Esophagus (tissue), 2 donors: ENCODE data around the gene C11orf24. TPM values are rescaled to one million over a fixed set of nuclear protein-coding genes. Genes with fewer than 3 reads are reported as not detected.

Source experiments
- H3K27ac ChIP-seq, 2 donors: one replicate each; pipeline ENCODE4 v1.5.1; 2013; ENCODE audit warnings: low read depth in 2 of 2, mild to moderate bottlenecking in 2 of 2, inconsistent platforms in 1 of 2, low read length in 1 of 2, moderate library complexity in 1 of 2
- H3K27me3 ChIP-seq, 2 donors: one replicate each; pipeline ENCODE4 v1.6.1; 2013; ENCODE audit warnings: low read length in 2 of 2, control low read depth in 1 of 2, mild to moderate bottlenecking in 1 of 2; ENCODE audit not compliant: insufficient read depth in 2 of 2, control insufficient read depth in 1 of 2
- H3K36me3 ChIP-seq, 2 donors: one replicate each; pipeline ENCODE4 v1.6.1; 2013; ENCODE audit warnings: low read length in 1 of 2; ENCODE audit not compliant: control insufficient read depth in 2 of 2, insufficient read depth in 2 of 2
- H3K4me1 ChIP-seq, 2 donors: one replicate each; pipeline ENCODE4 v1.6.1; 2013; ENCODE audit warnings: low read length in 1 of 2; ENCODE audit not compliant: control insufficient read depth in 2 of 2, insufficient read depth in 2 of 2
- H3K4me3 ChIP-seq, 2 donors: one replicate each; pipeline ENCODE4 v1.5.1; 2013; ENCODE audit warnings: low read length in 2 of 2, mild to moderate bottlenecking in 2 of 2, low read depth in 1 of 2, moderate library complexity in 1 of 2
- H3K9me3 ChIP-seq, 2 donors: one replicate each; pipeline ENCODE4 v1.6.1; 2013; ENCODE audit warnings: mild to moderate bottlenecking in 2 of 2, low read depth in 1 of 2, low read length in 1 of 2, moderate library complexity in 1 of 2; ENCODE audit not compliant: control insufficient read depth in 2 of 2, insufficient read depth in 1 of 2
- WGBS, 2 donors: extraction: QIAGEN DNeasy Blood & Tissue Kit; methylation state at CpG; one replicate each; pipeline ENCODE4 v1.1.7; 2013; 5-methylcytosine and 5-hydroxymethylcytosine counted together
- polyA plus RNA-seq, 2 donors: library from polyadenylated mRNA; stranded (reverse); fragments of 200-250 nt; gene quantifications; one replicate each; pipeline ENCODE4 v1.2.3, GENCODE V29; 2013
- donor health status: healthy with polysubstance abuse.
- donor health status: Bipolar disorder and iron deficiency.

C11orf24 gene
- polyA plus RNA-seq, 2 donors, result 8.9 to 13.4 TPM

GRCh38 chr11:68226421-68226820 lies 45.4 kb downstream of the C11orf24 start:
- H3K27me3 ChIP-seq, result no peaks in the 10 kb centered on the region
- no peak overlapping the region for H3K4me3 ChIP-seq
- no peaks in the 10 kb centered on the region for H3K36me3 ChIP-seq
- H3K4me1 ChIP-seq, result no peaks in the 10 kb centered on the region
- no peak overlapping the region for H3K27ac ChIP-seq
- H3K9me3 ChIP-seq, result peaks cover 0 to 2% of the 10 kb centered on the region in 2 donors
- WGBS, 2 donors, result 93 to 94% methylated on average over 9 of the region's 9 CpGs

- Histone ChIP-seq H3K27ac (no peak overlapping the region), H3K4me1 (no peaks in the 10 kb centered on the region), H3K4me3 (no peak overlapping the region), H3K27me3 (no peaks in the 10 kb centered on the region), H3K9me3 (peaks cover 0 to 2% of the 10 kb centered on the region in 2 donors), H3K36me3 (no peaks in the 10 kb centered on the region)
- WGBS, 2 donors, result 90 to 91% methylated on average over 11 of the region's 11 CpGs
These were observed 47.2 kb downstream of the C11orf24 start for GRCh38 chr11:68224606-68225005.

GRCh38 chr11:68223275-68223674 lies 48.5 kb downstream of the C11orf24 start:
- 75% methylated on average over 6 of the region's 6 CpGs for WGBS, 2 donors
- Histone ChIP-seq H3K27me3 (no peaks in the 10 kb centered on the region), H3K4me1 (no peaks in the 10 kb centered on the region)

GRCh38 chr11:68221406-68221805 lies 50.4 kb downstream of the C11orf24 start:
- Histone ChIP-seq H3K4me3 (no peak overlapping the region), H3K27ac (no peak overlapping the region), H3K36me3 (no peaks in the 10 kb centered on the region), H3K9me3 (peaks cover 0 to 2% of the 10 kb centered on the region in 2 donors), H3K27me3 (no peaks in the 10 kb centered on the region), H3K4me1 (peaks cover 0 to 3% of the 10 kb centered on the region in 2 donors)
- WGBS, 2 donors, result 85% methylated on average over 5 of the region's 5 CpGs

More at GRCh38 chr11:68223275-68223674, 48.5 kb downstream of the C11orf24 start:
- Histone ChIP-seq H3K9me3 (peaks cover 0 to 2% of the 10 kb centered on the region in 2 donors), H3K27ac (no peak overlapping the region), H3K4me3 (no peak overlapping the region), H3K36me3 (no peaks in the 10 kb centered on the region)

GRCh38 chr11:68216171-68216938 lies 55.4 kb downstream of the C11orf24 start:
- H3K27me3 ChIP-seq, result no peaks in the 10 kb centered on the region
- H3K36me3 ChIP-seq, result no peaks in the 10 kb centered on the region
- H3K9me3 ChIP-seq, result no peaks in the 10 kb centered on the region
- H3K4me3 ChIP-seq, result peak overlapping the region in 1 of 2 donors; percentile 12
- WGBS, 2 donors, result 61 to 64% methylated on average over 22 of the region's 22 CpGs
- no peak overlapping the region for H3K27ac ChIP-seq
- peaks cover 13 to 15% of the 10 kb centered on the region in 2 donors for H3K4me1 ChIP-seq

- Histone ChIP-seq H3K27me3 (no peaks in the 10 kb centered on the region), H3K36me3 (no peaks in the 10 kb centered on the region), H3K4me1 (peaks cover 13 to 20% of the 10 kb centered on the region in 2 donors), H3K9me3 (no peaks in the 10 kb centered on the region), H3K4me3 (peak overlapping the region in 1 of 2 donors; percentile 12), H3K27ac (no peak overlapping the region)
- 61 to 77% methylated on average over 6 of the region's 6 CpGs for WGBS, 2 donors
These were observed 56.1 kb downstream of the C11orf24 start for GRCh38 chr11:68215524-68216170.

GRCh38 chr11:68215087-68215445 lies 56.7 kb downstream of the C11orf24 start:
- Histone ChIP-seq H3K36me3 (no peaks in the 10 kb centered on the region), H3K27me3 (no peaks in the 10 kb centered on the region), H3K27ac (no peak overlapping the region), H3K9me3 (no peaks in the 10 kb centered on the region), H3K4me3 (no peak overlapping the region), H3K4me1 (peaks cover 13 to 22% of the 10 kb centered on the region in 2 donors)
- 54 to 56% methylated on average over 15 of the region's 15 CpGs for WGBS, 2 donors

- Histone ChIP-seq H3K27me3 (no peaks in the 10 kb centered on the region), H3K27ac (peak overlapping the region; percentile 98 to 99), H3K4me1 (peaks cover 13 to 22% of the 10 kb centered on the region in 2 donors), H3K36me3 (no peaks in the 10 kb centered on the region), H3K4me3 (peak overlapping the region; percentile 84 to 92), H3K9me3 (no peaks in the 10 kb centered on the region)
- 13 to 15% methylated on average over 42 to 58 of the region's 58 CpGs for WGBS, 2 donors
These were observed 57.3 kb downstream of the C11orf24 start for GRCh38 chr11:68214173-68215086.

GRCh38 chr11:68213555-68214172 lies 58.1 kb downstream of the C11orf24 start:
- peaks cover 13 to 22% of the 10 kb centered on the region in 2 donors for H3K4me1 ChIP-seq
- H3K27me3 ChIP-seq, result no peaks in the 10 kb centered on the region
- peak overlapping the region; percentile 98 to 99 for H3K27ac ChIP-seq
- no peaks in the 10 kb centered on the region for H3K36me3 ChIP-seq
- whole genome bisulfite sequencing, 2 donors, result 0% methylated on average over 42 to 90 of the region's 90 CpGs
- peak overlapping the region; percentile 84 to 92 for H3K4me3 ChIP-seq
- H3K9me3 ChIP-seq, result no peaks in the 10 kb centered on the region
